ENCODE data around the gene PIMREG.

The PIMREG gene, protein sequence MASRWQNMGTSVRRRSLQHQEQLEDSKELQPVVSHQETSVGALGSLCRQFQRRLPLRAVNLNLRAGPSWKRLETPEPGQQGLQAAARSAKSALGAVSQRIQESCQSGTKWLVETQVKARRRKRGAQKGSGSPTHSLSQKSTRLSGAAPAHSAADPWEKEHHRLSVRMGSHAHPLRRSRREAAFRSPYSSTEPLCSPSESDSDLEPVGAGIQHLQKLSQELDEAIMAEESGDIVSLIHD

GRCh38 chr17:6443692-6444570, at the start of gene PIMREG:
Gene PIMREG, plus strand, starts transcription at chr17:6444455. Its CDS starts 656 bp downstream, at chr17:6445111.
- DNase-seq (ENCODE audit: low read depth), result peak; percentile 78

DNA sequence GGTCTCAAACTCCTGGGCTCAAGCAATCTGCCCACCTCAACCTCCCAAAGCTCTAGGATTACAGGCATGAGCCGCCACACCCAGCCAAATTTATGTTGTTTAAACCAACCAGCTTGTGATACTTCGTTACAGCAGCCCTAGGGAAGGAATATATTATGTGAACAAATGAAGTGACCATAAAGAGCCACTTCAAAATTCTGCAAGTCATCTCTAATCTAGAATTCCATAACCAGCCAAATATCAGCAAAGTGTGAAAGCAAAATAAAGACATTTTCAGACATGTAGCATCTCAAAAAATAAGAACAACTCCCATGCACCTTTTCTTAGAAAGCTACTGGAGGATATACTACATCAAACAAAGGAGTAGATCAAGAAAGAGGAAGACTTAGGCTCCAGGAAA, 45.3 kb upstream of the PIMREG start:
- no peak for DNase-seq (ENCODE audit: low read depth)

DNA sequence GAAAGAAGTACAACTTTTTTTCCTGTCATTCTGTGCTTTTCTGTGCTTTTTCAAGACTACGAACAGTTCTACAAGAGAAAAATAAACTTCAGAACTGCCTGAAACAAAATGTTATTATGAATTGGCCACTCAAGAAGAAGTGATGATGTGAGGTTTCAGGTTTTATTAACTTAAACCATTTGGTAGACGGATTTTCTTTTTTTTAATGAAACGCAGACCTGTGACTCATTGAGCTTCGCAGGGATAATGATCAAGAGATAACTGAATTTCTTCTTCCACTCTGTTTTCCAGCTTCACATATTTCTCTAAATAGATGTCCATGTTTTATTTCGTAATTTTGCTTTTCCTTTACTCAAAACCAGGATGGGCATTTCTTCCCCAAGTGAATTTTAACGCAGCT, 42.0 kb upstream of the PIMREG start:
- no peak for DNase-seq (ENCODE audit: low read depth)

- DNase-seq (ENCODE audit: low read depth), result no peak
These were observed 36.0 kb upstream of the PIMREG start for GRCh38 chr17:6408276-6408675.

DNA sequence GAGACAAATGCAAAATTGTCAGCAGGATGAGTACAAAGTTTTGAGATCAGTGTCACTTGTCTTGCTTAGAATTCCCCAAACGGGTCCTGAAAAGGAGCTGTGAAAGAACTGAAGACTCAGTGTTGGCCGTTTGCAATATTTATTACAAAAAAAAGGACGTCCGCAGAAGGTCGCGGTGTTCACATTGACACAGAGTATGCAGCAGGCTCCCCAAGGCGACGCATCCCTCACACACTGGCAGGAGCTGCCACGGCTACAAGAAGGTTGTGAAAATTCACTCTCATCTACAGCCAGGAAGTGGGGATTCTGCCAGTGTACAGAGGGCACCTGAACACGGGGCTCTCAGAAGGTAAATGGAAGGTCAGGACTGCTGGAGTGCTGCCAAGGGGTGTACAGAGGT, 35.5 kb upstream of the PIMREG start:
- DNase-seq (ENCODE audit: low read depth), result no peak

GRCh38 chr17:6413065-6413464, 31.2 kb upstream of the PIMREG start:
- DNase-seq (ENCODE audit: low read depth), result peak; percentile 19

DNA sequence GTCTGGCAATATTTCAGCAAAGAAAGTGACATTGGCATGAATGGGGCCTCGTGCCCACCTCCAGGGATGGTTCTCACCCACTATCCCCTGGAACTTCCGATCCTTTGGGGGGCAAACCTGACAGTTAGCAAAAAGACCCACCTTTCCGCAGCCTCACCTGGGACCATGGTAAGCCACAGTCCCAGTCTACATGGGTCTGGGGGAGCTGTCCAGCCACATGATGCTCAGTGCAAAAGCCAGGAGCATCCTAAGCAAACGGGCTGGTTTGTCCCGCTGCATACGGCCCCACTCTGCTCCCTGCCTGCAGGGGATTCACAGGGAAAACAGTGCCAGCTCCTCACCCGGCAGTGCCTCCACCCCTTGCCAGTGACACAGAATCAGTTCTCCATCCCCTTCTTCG, 28.6 kb upstream of the PIMREG start:
- no peak for DNase-seq (ENCODE audit: low read depth)

GRCh38 chr17:6420173-6420641, 24.0 kb upstream of the PIMREG start:
- DNase-seq (ENCODE audit: low read depth), result no peak

GRCh38 chr17:6421700-6422604, 22.3 kb upstream of the PIMREG start:
- peak; percentile 49 for DNase-seq (ENCODE audit: low read depth)

DNA sequence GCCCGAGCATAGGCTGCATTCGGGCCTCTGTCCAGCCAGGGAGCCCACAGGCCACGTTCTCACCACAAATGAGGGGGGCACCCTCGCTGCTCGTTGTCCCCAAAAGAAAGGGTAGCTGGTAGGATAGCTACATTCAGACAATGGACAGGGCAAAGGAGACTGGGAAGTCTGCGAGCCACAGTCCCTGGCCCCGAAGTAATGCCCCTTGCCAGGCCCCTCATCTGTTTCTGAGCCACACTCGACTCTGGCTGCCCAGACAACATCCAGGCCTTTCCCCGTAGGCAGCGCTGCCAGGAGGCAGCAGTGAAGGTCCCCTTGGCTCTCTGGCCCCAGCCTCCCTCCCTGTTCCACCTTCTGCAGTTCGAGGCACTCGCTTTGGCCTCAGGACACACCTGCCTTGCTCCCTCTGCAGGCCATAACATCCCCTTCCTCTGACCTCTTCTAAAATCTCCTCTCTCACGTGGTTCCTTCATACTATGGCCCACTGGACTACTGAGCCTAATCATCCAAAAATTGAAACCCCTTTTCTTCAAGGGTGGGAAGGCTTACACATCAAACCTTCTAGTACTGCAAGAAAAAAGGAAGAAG, 21.5 kb upstream of the PIMREG start:
- DNase-seq (ENCODE audit: low read depth), result no peak

GRCh38 chr17:6423931-6424330, 20.3 kb upstream of the PIMREG start:
- DNase-seq (ENCODE audit: low read depth), result no peak

DNA sequence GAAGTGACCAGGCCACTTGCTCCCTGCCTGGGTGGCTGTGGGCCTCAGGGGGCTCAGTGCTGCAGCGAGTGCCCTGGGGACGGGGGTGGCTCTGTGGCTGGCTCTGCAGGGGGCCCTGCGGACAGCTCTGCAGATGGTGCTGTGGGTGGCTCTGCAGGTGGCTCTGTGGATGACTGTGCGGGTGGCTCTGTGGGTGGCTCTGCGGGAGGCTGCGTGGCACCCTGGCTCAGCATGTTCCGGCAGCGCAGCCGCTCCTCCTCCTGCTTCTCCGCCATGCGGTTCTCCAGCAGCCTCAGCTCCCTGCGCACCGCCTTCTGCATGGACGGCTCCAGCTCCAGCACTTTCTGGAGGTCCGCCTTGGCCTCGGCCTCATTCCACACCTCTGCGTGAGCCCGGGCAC, 18.8 kb upstream of the PIMREG start:
- no peak for DNase-seq (ENCODE audit: low read depth)

GRCh38 chr17:6426356-6427101, 17.7 kb upstream of the PIMREG start:
- DNase-seq (ENCODE audit: low read depth), result no peak

DNA sequence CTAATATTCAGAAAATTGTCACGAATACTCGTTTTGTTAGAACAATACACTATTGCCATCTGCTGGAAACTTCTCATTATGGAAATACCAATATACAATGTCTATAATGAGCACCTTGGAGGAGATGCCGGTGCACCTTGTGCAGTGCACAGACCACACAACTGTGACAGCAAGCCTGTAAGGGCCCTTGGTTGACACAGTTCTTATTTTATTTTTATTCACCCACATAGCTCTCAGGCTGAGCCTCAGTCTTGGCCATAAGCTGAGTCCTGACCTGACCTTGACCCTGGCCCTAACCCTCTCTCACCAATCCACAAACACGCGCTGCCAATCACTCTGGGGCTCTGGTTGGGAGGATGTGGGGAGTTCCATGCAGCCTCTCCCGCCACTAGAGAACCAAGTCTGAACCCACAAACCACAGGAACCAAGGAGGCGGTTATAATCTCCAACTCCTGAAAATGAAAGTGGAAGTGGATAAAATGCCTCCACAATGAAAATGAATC, 16.9 kb upstream of the PIMREG start:
- DNase-seq (ENCODE audit: low read depth), result no peak

DNA sequence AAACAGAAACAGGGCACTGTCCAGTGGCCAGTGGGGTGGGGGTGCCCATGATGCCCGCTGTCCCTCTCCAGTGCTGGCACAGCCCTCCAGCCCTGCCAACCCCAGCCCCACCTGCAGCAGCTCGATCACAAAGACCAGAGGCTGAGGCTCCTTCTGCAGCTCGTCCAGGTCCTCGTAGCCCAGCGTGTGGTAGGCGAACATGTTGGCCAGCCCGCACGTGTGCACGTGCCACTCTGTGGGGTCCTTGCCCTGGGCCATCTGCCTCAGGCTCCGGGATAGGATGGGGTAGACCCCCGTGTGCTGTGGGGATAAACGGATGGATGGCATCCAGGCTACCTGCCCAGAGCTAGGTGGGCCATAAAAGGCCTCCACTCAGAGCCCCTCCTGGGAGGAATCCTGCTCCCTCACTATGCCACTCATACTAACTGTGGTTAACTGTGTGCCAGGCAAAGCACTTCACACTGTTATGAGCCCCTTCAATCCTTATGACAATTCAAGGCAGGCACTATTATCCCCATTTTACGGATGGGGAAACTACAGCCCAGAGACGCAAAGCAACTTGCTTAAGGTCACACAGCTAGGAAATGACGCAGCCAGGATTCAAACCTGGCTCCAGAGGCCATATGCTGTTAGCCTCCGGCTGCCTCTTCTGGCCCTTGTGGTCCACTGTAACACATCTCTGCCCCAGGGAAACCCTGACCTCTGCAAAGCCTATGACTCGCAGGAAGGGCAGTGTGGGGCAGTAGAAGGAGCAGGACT, 15.9 kb upstream of the PIMREG start:
- no peak for DNase-seq (ENCODE audit: low read depth)

- DNase-seq (ENCODE audit: low read depth), result no peak
These were observed 15.0 kb upstream of the PIMREG start for GRCh38 chr17:6429266-6429665.

DNA sequence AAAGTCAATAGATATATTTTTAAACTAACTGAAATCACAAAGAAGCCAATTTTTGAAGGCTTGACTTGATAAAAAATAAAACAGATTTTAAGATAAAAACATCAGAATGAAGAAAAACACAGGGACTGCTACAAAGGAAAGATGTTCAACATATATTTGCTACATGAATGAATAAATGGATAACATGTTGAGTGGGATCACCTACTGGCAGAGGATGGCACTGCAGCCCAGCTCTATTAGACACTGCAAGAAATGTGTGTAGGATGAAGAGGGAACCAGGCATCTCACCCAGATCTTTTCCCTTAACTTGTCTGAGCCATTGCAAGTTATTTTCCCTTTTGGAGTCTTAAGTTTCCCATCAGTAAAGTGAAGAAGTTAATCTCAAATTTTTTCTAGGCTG, 13.5 kb upstream of the PIMREG start:
- DNase-seq (ENCODE audit: low read depth), result no peak

DNA sequence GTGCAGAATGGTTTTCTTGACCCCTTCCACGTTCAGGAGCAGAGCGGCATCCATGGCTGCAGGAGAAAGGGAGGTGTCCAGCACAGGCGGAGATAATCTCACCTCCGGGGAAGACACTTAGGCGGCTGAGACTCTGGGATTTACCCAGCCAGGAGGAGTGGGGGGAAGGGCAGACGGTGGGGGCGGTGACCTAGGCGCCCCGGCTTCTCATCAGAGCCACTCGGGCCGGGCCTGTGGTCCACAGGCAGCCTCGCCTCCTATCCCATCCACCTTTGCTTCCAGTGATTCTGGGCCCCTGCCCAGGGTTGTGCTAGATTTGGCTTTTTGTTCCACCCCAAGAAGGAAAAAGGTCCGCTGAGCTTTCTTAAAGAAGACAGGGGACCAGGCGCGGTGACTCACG, 9.2 kb upstream of the PIMREG start, which contains the start of gene AIPL1:
Gene AIPL1, minus strand, starts transcription at position 71 of the 400 bp plus-strand sequence. Its CDS starts 17 bp downstream, at position 54.
- DNase-seq (ENCODE audit: low read depth), result no peak

DNA sequence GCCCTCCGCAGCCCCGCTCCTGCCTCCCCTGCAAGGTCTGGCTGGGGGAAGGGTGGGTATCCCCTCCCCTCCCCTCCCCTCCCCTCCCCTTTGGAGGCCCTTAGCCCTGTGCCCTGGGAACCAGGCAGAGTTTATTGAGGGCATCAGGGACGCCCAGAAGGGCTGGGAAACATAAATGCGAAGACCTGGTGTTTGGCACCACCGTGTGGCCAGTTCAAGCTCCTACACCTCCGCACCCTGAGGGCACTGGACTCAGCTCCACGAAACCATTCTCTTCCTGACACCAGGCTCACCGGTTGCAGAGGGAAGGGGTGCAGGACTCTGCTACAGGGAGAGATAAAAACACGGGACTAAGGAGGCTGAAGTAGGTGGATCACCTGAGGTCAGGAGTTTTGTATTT, 8.3 kb upstream of the PIMREG start:
- DNase-seq (ENCODE audit: low read depth), result peak; percentile 20

- DNase-seq (ENCODE audit: low read depth), result no peak
These were observed 6.8 kb upstream of the PIMREG start for GRCh38 chr17:6437466-6437865.

Data from HS-5 (cell line).